CD14-positive monocyte (primary cell): ENCODE results near the gene USE1. TPM values are rescaled to one million over a fixed set of nuclear protein-coding genes. Genes with fewer than 3 reads are reported as not detected.
A peak's percentile ranks its signal among the peaks of the same experiment; 100 is the strongest.

Source experiments
- DNase-seq, 3 donors: peaks; one replicate each; pipeline ENCODE4 v3.0.0-alpha.2; 2011 to 2022
- H2AFZ ChIP-seq: 2 replicates; pipeline ENCODE4 v1.6.0; 2012; ENCODE audit warnings: mild to moderate bottlenecking, low read depth, low read length, inconsistent platforms; ENCODE audit not compliant: insufficient read depth, poor library complexity, severe bottlenecking
- H3K27ac ChIP-seq, 2 donors: 1 replicate in 1 of 2; 2 replicates in 1 of 2; pipeline ENCODE4 v1.5.1; 2012 to 2013; ENCODE audit warnings: low read length in 2 of 2, control low read depth in 1 of 2, inconsistent platforms in 1 of 2, low read depth in 1 of 2, mild to moderate bottlenecking in 1 of 2
- H3K27me3 ChIP-seq, 2 donors: one replicate each; pipeline versions ENCODE4 v1.6.0 to v1.6.1; 2011 to 2013; ENCODE audit warnings: low read length in 2 of 2; ENCODE audit not compliant: control insufficient read depth in 2 of 2, insufficient read depth in 2 of 2
- H3K36me3 ChIP-seq, 2 donors: replicated peaks in 1 of 2; 1 replicate in 1 of 2; 2 replicates in 1 of 2; pipeline versions ENCODE4 v1.5.1 to v1.6.1; 2012 to 2013; ENCODE audit warnings: low read length in 2 of 2, control low read depth in 1 of 2, inconsistent platforms in 1 of 2, mild to moderate bottlenecking in 1 of 2; ENCODE audit not compliant: insufficient read depth in 2 of 2, control insufficient read depth in 1 of 2
- H3K4me1 ChIP-seq, 2 donors: 1 replicate in 1 of 2; 2 replicates in 1 of 2; pipeline versions ENCODE4 v1.5.1 to v1.6.1; 2012 to 2013; ENCODE audit warnings: low read length in 2 of 2, control low read depth in 1 of 2, inconsistent platforms in 1 of 2, mild to moderate bottlenecking in 1 of 2, moderate library complexity in 1 of 2; ENCODE audit not compliant: insufficient read depth in 2 of 2, control insufficient read depth in 1 of 2
- H3K4me2 ChIP-seq: replicated peaks from 2 replicates; pipeline ENCODE3; 2012; ENCODE audit warnings: low read length, moderate library complexity, mild to moderate bottlenecking; ENCODE audit not compliant: poor library complexity, severe bottlenecking; ENCODE audit errors: extremely low read depth
- H3K4me3 ChIP-seq, 3 experiments: fragments of 200-600 bp in 1 of 3; sonication (generic) in 1 of 3; replicated peaks in 1 of 3; 1 replicate in 2 of 3; 2 replicates in 1 of 3; pipeline ENCODE4 v1.5.1; 2011 to 2013; ENCODE audit warnings: low read length in 3 of 3, mild to moderate bottlenecking in 3 of 3, control low read depth in 2 of 3, low read depth in 2 of 3, inconsistent platforms in 1 of 3, moderate library complexity in 1 of 3
- H3K79me2 ChIP-seq: 2 replicates; pipeline ENCODE4 v1.6.0; 2012; ENCODE audit warnings: mild to moderate bottlenecking, control low read depth, inconsistent platforms, low read length, moderate library complexity; ENCODE audit not compliant: insufficient read depth
- H3K9ac ChIP-seq: 2 replicates; pipeline ENCODE4 v1.6.0; 2017; ENCODE audit warnings: low read length, mild to moderate bottlenecking; ENCODE audit not compliant: insufficient read depth, poor library complexity, severe bottlenecking
- H3K9me3 ChIP-seq, 2 donors: replicated peaks in 1 of 2; 1 replicate in 1 of 2; 2 replicates in 1 of 2; pipeline versions ENCODE4 v1.5.1 to v1.6.1; 2012 to 2013; ENCODE audit warnings: low read length in 2 of 2, control low read depth in 1 of 2; ENCODE audit not compliant: control insufficient read depth in 1 of 2, insufficient read depth in 1 of 2
- H4K20me1 ChIP-seq: 2 replicates; pipeline ENCODE4 v1.6.0; 2012; ENCODE audit warnings: mild to moderate bottlenecking, low read length, control low read depth, moderate library complexity; ENCODE audit not compliant: insufficient read depth
- H3K27ac Mint-ChIP-seq, 7 donors: one replicate each; pipeline ENCODE4 v1.8.0; 2020; ENCODE audit warnings: mild to moderate bottlenecking in 7 of 7, mixed read lengths in 7 of 7, moderate library complexity in 6 of 7, inconsistent platforms in 2 of 7
- H3K27me3 Mint-ChIP-seq, 3 donors: one replicate each; pipeline ENCODE4 v1.8.0; 2021 to 2022; ENCODE audit warnings: low read depth in 3 of 3, mild to moderate bottlenecking in 3 of 3, mixed read lengths in 3 of 3, moderate library complexity in 3 of 3, inconsistent platforms in 1 of 3
- H3K36me3 Mint-ChIP-seq, 2 donors: one replicate each; pipeline ENCODE4 v1.8.0; 2020; ENCODE audit warnings: mixed read lengths in 2 of 2, inconsistent platforms in 1 of 2, mild to moderate bottlenecking in 1 of 2
- H3K4me1 Mint-ChIP-seq: one replicate; pipeline ENCODE4 v1.8.0; 2020; ENCODE audit warnings: mild to moderate bottlenecking, mixed read lengths
- H3K4me3 Mint-ChIP-seq, 2 donors: one replicate each; pipeline ENCODE4 v1.8.0; 2020; ENCODE audit warnings: mild to moderate bottlenecking in 2 of 2, mixed read lengths in 2 of 2, moderate library complexity in 1 of 2
- H3K9me3 Mint-ChIP-seq, 7 donors: one replicate each; pipeline ENCODE4 v1.8.0; 2020 to 2022; ENCODE audit warnings: mixed read lengths in 7 of 7, mild to moderate bottlenecking in 6 of 7, moderate library complexity in 6 of 7, inconsistent platforms in 2 of 7
- CTCF ChIP-seq: fragments of 200-600 bp; IDR thresholded peaks from one replicate; pipeline ENCODE4 v1.8.0; 2022; ENCODE audit warnings: antibody characterized with exemption, mild to moderate bottlenecking
- WGBS: methylation state at CpG from one replicate; pipeline ENCODE4 v1.1.5; 2013; ENCODE audit warnings: missing lambda C conversion rate; ENCODE audit not compliant: insufficient coverage; 5-methylcytosine and 5-hydroxymethylcytosine counted together
- intact Hi-C, 2 donors: fragments of 100-400 bp; cut with micrococcal nuclease; formaldehyde crosslinking; loops; one replicate each; pipeline versions ENCODE4 v1.15.0 to v1.15.1; 2023
- polyA plus RNA-seq, 3 donors: library from polyadenylated mRNA; depleted of rRNA in 1 of 3; unstranded in 2 of 3; stranded (reverse) in 1 of 3; fragments of 300-500 nt in 2 of 3; fragments of >200 nt in 1 of 3; fragmentation: Illumina TruSeq in 2 of 3; gene quantifications; 1 replicate in 2 of 3; 2 replicates in 1 of 3; pipeline ENCODE4 v1.2.3, GENCODE V29; 2012 to 2021

USE1 gene
- polyA plus RNA-seq, 3 donors = 26.5 to 39.8 (median 29.7) TPM

GRCh38 chr19:17209126-17210036, 5.8 kb upstream of the USE1 start:
- TF ChIP-seq CTCF = no peak
- no peaks in the 10 kb centered on the region for H3K9me3 ChIP-seq
- no peaks in the 10 kb centered on the region for H3K27me3 ChIP-seq
- H3K27ac Mint-ChIP-seq = peak overlapping the region in 4 of 7 donors; percentile 6 to 77 (median 39)
- peaks cover under 1 to 2% of the 10 kb centered on the region in 2 donors for H3K4me1 ChIP-seq
- no peak for DNase-seq
- H2AFZ ChIP-seq = no peak overlapping the region
- peaks cover 0 to 2% (median 0%) of the 10 kb centered on the region in 7 donors for H3K9me3 Mint-ChIP-seq
- H3K36me3 Mint-ChIP-seq = peaks cover 60 to 80% of the 10 kb centered on the region in 2 donors
- intact Hi-C loops = loop anchor here in 1 of 2 donors (5.0 kb wide), 1 partner anchor 73 kb away; the partner anchor contains the start of gene ANKLE1
- no peak overlapping the region for H3K9ac ChIP-seq
- 88% methylated on average over 13 of the region's 28 CpGs for WGBS
- peaks cover 77 to 86% of the 10 kb centered on the region in 2 donors for H3K36me3 ChIP-seq
- H3K4me3 Mint-ChIP-seq = no peak overlapping the region
- peaks cover 3% of the 10 kb centered on the region for H3K4me1 Mint-ChIP-seq
- peaks cover 30% of the 10 kb centered on the region for H4K20me1 ChIP-seq
- H3K4me3 ChIP-seq = no peak overlapping the region
- peaks cover 0 to 4% (median 0%) of the 10 kb centered on the region in 3 donors for H3K27me3 Mint-ChIP-seq
- no peaks in the 10 kb centered on the region for H3K79me2 ChIP-seq
- H3K4me2 ChIP-seq = no peak overlapping the region
- peak overlapping the region in 1 of 2 donors; percentile 52 for H3K27ac ChIP-seq

GRCh38 chr19:17210296-17210695, 4.9 kb upstream of the USE1 start:
- H3K79me2 ChIP-seq = no peaks in the 10 kb centered on the region
- H3K27me3 Mint-ChIP-seq = peaks cover 0 to 4% (median 0%) of the 10 kb centered on the region in 3 donors
- H2AFZ ChIP-seq = no peak overlapping the region
- H4K20me1 ChIP-seq = peaks cover 26% of the 10 kb centered on the region
- H3K36me3 Mint-ChIP-seq = peaks cover 53 to 71% of the 10 kb centered on the region in 2 donors
- H3K4me2 ChIP-seq = no peak overlapping the region
- H3K4me3 Mint-ChIP-seq = no peak overlapping the region
- intact Hi-C loops = no loop called here
- peak overlapping the region in 3 of 7 donors; percentile 18 to 60 (median 43) for H3K27ac Mint-ChIP-seq
- peaks cover 7 to 8% of the 10 kb centered on the region in 2 donors for H3K4me1 ChIP-seq
- no peak overlapping the region for H3K4me3 ChIP-seq
- H3K27me3 ChIP-seq = no peaks in the 10 kb centered on the region
- H3K4me1 Mint-ChIP-seq = peaks cover 8% of the 10 kb centered on the region
- H3K9ac ChIP-seq = no peak overlapping the region
- WGBS = 95% methylated on average over 13 of the region's 14 CpGs
- H3K36me3 ChIP-seq = peaks cover 70 to 77% of the 10 kb centered on the region in 2 donors
- DNase-seq = no peak
- no peak overlapping the region for H3K27ac ChIP-seq
- TF ChIP-seq CTCF = no peak
- H3K9me3 Mint-ChIP-seq = peaks cover 0 to 2% (median 0%) of the 10 kb centered on the region in 7 donors
- H3K9me3 ChIP-seq = no peaks in the 10 kb centered on the region
